ENCODE measurements around the gene TCEA2. TPM values are rescaled to one million over a fixed set of nuclear protein-coding genes. Genes with fewer than 3 reads are reported as not detected.
"Not testable (repeated sequence)": the region's sequence is repeated elsewhere in the genome, so short reads cannot be mapped to it uniquely, and the experiment has no call there.

The TCEA2 gene
- polyA plus RNA-seq, 3 donors = 15.7 to 24.3 (median 16.0) TPM

DNA sequence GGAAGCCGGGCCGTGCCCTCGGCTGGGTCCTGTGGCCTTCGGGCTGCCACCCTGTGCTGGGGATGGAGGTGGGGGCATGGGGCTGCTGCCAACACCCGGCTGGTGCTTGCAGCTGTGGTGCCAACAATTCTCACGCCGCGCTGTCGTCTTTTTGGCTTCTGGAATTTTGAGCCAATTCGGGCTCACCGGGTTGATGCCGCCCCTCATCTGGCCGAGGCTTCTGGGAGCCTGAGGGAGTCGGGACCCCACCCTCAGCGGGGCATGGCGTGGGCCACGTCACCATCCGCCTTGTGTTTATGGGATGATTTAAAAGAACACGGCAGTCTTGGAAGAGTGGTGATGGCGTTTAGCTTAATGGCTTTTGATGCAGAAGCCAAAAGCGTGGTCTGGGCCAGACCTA is 53.0 kb downstream of the TCEA2 start:
- Histone ChIP-seq H3K9me3 (replicated peaks in 1 of 2; ENCODE audit: control insufficient read depth in 1 of 2, insufficient read depth in 1 of 2, low read length in 2 of 2) (no peaks in the 10 kb centered on the region), H3K79me2 (ENCODE audit: insufficient read depth, low read length) (no peaks in the 10 kb centered on the region), H3K9ac (ENCODE audit: insufficient read depth, low read length, poor library complexity, severe bottlenecking) (no peak overlapping the region), H3K36me3 (replicated peaks in 1 of 2; ENCODE audit: control insufficient read depth in 1 of 2, insufficient read depth in 2 of 2, low read length in 2 of 2) (no peaks in the 10 kb centered on the region), H3K27ac (ENCODE audit: low read depth in 1 of 2, low read length in 2 of 2) (no peak overlapping the region), H3K4me2 (replicated peaks; ENCODE audit: extremely low read depth, low read length, poor library complexity, severe bottlenecking) (no peak overlapping the region), H2AFZ (ENCODE audit: insufficient read depth, low read depth, low read length, poor library complexity, severe bottlenecking) (no peak overlapping the region), H3K4me1 (ENCODE audit: control insufficient read depth in 1 of 2, insufficient read depth in 2 of 2, low read length in 2 of 2) (peaks cover 8% of the 10 kb centered on the region in 2 donors), H3K4me3 (replicated peaks in 1 of 3; ENCODE audit: low read depth in 2 of 3, low read length in 3 of 3) (no peak overlapping the region), H4K20me1 (ENCODE audit: insufficient read depth, low read length) (no peaks in the 10 kb centered on the region), H3K27me3 (ENCODE audit: control insufficient read depth in 2 of 2, insufficient read depth in 2 of 2, low read length in 2 of 2) (no peaks in the 10 kb centered on the region)
- peaks cover 8% of the 10 kb centered on the region for H3K4me1 Mint-ChIP-seq
- WGBS (ENCODE audit: insufficient coverage) = 95% methylated on average over 16 of the region's 21 CpGs
- H3K27me3 Mint-ChIP-seq (ENCODE audit: low read depth in 3 of 3) = peaks cover 4 to 11% (median 9%) of the 10 kb centered on the region in 3 donors
- intact Hi-C loops (cut with micrococcal nuclease) = no loop called here
- no peak overlapping the region for H3K27ac Mint-ChIP-seq
- H3K9me3 Mint-ChIP-seq = no peaks in the 10 kb centered on the region
- TF ChIP-seq, protein P1, sequence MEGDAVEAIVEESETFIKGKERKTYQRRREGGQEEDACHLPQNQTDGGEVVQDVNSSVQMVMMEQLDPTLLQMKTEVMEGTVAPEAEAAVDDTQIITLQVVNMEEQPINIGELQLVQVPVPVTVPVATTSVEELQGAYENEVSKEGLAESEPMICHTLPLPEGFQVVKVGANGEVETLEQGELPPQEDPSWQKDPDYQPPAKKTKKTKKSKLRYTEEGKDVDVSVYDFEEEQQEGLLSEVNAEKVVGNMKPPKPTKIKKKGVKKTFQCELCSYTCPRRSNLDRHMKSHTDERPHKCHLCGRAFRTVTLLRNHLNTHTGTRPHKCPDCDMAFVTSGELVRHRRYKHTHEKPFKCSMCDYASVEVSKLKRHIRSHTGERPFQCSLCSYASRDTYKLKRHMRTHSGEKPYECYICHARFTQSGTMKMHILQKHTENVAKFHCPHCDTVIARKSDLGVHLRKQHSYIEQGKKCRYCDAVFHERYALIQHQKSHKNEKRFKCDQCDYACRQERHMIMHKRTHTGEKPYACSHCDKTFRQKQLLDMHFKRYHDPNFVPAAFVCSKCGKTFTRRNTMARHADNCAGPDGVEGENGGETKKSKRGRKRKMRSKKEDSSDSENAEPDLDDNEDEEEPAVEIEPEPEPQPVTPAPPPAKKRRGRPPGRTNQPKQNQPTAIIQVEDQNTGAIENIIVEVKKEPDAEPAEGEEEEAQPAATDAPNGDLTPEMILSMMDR (IDR thresholded peaks at IDR 0.05) = no peak
- no peak overlapping the region for H3K4me3 Mint-ChIP-seq
- H3K36me3 Mint-ChIP-seq = no peaks in the 10 kb centered on the region
- DNase-seq = no peak

DNA sequence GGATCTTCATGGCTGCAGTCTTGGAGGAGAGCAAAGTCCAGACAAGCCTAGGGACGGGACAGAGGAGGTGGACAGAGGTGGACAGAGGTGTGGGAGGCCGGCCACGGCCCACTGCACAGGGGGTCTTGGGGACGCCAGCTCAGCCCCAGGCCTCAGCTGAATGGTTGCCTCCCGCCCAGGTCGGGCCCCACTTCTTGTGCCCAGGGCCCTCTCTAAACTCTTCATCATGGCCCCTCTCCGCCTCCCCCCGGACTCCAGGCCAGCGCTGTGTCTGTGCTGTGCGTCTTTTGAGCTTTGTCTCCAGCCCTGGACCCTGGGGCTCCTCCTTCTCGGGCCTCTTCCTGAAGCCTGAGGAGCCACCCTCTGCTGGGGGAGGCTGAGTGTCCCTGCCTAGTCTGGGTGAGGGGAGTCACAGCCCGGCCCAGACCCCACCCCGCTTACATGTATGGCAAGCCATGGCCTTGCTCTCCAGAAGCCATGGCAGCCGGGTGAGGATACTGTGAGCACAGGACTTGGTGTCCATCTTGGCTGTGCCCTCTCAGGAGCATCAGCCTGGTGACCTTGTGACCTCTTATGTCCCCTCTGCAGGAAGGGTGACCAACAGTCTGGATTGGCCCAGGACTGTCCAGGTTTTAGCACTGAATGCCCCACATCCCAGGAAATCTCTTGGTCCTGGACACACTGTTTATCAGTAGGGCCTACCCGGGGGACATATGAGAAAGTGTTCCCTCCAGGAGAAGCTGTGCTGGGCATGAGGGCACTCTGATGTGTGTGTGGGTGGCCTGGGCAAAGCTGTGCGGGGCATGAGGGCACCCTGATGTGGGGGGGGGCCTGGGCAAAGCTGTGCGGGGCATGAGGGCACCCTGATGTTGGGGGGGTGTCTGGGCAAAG is 53.8 kb downstream of the TCEA2 start:
- Histone ChIP-seq H3K9me3 (replicated peaks in 1 of 2; ENCODE audit: control insufficient read depth in 1 of 2, insufficient read depth in 1 of 2, low read length in 2 of 2) (no peaks in the 10 kb centered on the region), H4K20me1 (ENCODE audit: insufficient read depth, low read length) (no peaks in the 10 kb centered on the region), H3K79me2 (ENCODE audit: insufficient read depth, low read length) (no peaks in the 10 kb centered on the region), H3K27me3 (ENCODE audit: control insufficient read depth in 2 of 2, insufficient read depth in 2 of 2, low read length in 2 of 2) (no peaks in the 10 kb centered on the region), H3K4me1 (ENCODE audit: control insufficient read depth in 1 of 2, insufficient read depth in 2 of 2, low read length in 2 of 2) (peaks cover 8% of the 10 kb centered on the region in 2 donors), H3K4me3 (replicated peaks in 1 of 3; ENCODE audit: low read depth in 2 of 3, low read length in 3 of 3) (no peak overlapping the region), H3K27ac (ENCODE audit: low read depth in 1 of 2, low read length in 2 of 2) (no peak overlapping the region), H3K36me3 (replicated peaks in 1 of 2; ENCODE audit: control insufficient read depth in 1 of 2, insufficient read depth in 2 of 2, low read length in 2 of 2) (no peaks in the 10 kb centered on the region), H3K4me2 (replicated peaks; ENCODE audit: extremely low read depth, low read length, poor library complexity, severe bottlenecking) (no peak overlapping the region), H2AFZ (ENCODE audit: insufficient read depth, low read depth, low read length, poor library complexity, severe bottlenecking) (no peak overlapping the region), H3K9ac (ENCODE audit: insufficient read depth, low read length, poor library complexity, severe bottlenecking) (no peak overlapping the region)
- Mint-ChIP-seq H3K36me3 (no peaks in the 10 kb centered on the region), H3K9me3 (no peaks in the 10 kb centered on the region), H3K4me3 (no peak overlapping the region), H3K27ac (peak overlapping the region in 1 of 7 donors; percentile 54), H3K27me3 (ENCODE audit: low read depth in 3 of 3) (peaks cover 6 to 15% (median 11%) of the 10 kb centered on the region in 3 donors), H3K4me1 (peaks cover 8% of the 10 kb centered on the region)
- DNase-seq = no peak
- 89% methylated on average over 14 of the region's 17 CpGs for WGBS (ENCODE audit: insufficient coverage)
- intact Hi-C loops (cut with micrococcal nuclease) = no loop called here
- TF ChIP-seq, protein P1 (IDR thresholded peaks at IDR 0.05) = no peak

DNA sequence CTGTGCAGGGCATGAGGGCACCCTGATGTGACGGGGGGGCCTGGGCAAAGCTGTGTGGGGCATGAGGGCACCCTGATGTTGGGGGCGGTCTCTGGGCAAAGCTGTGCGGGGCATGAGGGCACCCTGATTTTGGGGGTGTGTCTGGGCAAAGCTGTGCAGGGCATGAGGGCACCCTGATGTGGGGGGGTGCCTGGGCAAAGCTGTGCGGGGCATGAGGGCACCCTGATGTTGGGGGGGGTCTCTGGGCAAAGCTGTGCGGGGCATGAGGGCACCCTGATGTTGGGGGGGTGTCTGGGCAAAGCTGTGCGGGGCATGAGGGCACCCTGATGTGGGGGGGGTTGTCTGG is 54.4 kb downstream of the TCEA2 start:
- H4K20me1 ChIP-seq (ENCODE audit: insufficient read depth, low read length); H3K36me3 Mint-ChIP-seq; H3K9me3 Mint-ChIP-seq; H3K4me3 ChIP-seq (replicated peaks in 1 of 3; ENCODE audit: low read depth in 2 of 3, low read length in 3 of 3); H3K27me3 ChIP-seq (ENCODE audit: control insufficient read depth in 2 of 2, insufficient read depth in 2 of 2, low read length in 2 of 2); DNase-seq; H3K4me1 ChIP-seq (ENCODE audit: control insufficient read depth in 1 of 2, insufficient read depth in 2 of 2, low read length in 2 of 2); H3K79me2 ChIP-seq (ENCODE audit: insufficient read depth, low read length); H3K9me3 ChIP-seq (replicated peaks in 1 of 2; ENCODE audit: control insufficient read depth in 1 of 2, insufficient read depth in 1 of 2, low read length in 2 of 2); H2AFZ ChIP-seq (ENCODE audit: insufficient read depth, low read depth, low read length, poor library complexity, severe bottlenecking); H3K9ac ChIP-seq (ENCODE audit: insufficient read depth, low read length, poor library complexity, severe bottlenecking); H3K4me2 ChIP-seq (replicated peaks; ENCODE audit: extremely low read depth, low read length, poor library complexity, severe bottlenecking); H3K27ac ChIP-seq (ENCODE audit: low read depth in 1 of 2, low read length in 2 of 2); H3K4me1 Mint-ChIP-seq; H3K4me3 Mint-ChIP-seq; intact Hi-C loops (cut with micrococcal nuclease); H3K36me3 ChIP-seq (replicated peaks in 1 of 2; ENCODE audit: control insufficient read depth in 1 of 2, insufficient read depth in 2 of 2, low read length in 2 of 2): not testable (repeated sequence)
- 33% methylated on average over 1 of the region's 6 CpGs for WGBS (ENCODE audit: insufficient coverage)
- Mint-ChIP-seq H3K27me3 (ENCODE audit: low read depth in 3 of 3) (peaks cover 7 to 15% (median 10%) of the 10 kb centered on the region in 3 donors), H3K27ac (peak overlapping the region in 1 of 7 donors; percentile 54)

All from CD14-positive monocyte (primary cell).